ENCODE data around the gene TRIO. TPM values are rescaled to one million over a fixed set of nuclear protein-coding genes. Genes with fewer than 3 reads are reported as not detected.

The TRIO gene
- total and polyA plus RNA-seq, 5 experiments from 2014 or later, result 0.69 to 8.3 (median 4.0) TPM; not detected in 1

DNA sequence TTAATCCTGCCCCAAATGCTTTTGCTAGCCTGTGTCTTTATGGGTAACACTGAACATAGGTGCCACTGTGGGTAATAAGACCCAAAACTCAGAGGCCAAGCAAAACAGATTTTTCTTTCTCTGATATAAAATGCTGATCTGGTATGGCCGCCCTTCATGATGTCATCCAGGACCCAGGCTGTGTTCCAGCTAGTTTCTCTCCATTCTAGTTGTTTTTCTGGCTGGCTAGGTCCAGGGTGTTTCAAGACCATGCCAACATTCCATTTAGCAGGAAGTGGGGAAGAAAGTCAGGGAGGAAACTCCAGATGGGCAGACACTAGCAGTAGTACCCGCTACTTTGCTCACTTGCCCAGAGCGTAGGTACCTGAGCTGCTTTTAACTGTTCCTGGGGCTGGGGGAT, 254.6 kb downstream of the TRIO start:
- peaks cover 0 to 9% (median 2%) of the 10 kb centered on the region in 9 donors for H3K9me3 Mint-ChIP-seq
- POLR2A ChIA-PET, result interaction anchor here (0.7 kb wide), 1 partner anchor 8 kb away, joined by 3 read pairs; no protein-coding TSS in a partner anchor

DNA sequence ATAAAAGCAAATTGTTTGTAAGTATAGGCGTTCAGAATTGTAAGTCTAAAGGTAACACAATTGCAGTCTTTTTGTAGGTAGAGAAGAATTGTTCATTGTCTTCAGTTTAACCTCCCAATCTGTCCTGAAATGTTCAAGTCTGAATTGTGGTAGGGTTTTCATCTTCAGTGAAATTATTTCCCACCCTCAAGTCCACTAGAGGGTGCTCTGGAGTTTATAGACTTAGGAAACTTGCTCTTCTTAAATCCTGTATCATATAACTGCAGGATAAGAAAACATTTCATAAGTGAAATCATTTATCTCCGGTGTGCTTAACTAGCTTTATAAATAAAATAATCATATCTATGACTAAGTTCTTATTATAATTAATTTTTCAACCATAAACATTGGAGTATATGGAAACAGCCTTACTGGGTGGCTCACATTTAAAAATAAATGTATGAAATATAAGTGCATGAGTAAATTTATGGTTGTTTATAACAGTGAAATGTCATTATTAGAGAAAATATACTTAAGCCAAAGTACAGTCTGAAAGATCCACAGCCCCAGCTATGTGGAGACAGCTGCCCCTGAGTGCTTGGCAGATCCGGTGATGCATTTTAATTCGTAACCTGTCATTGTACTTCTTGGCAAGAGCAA, 256.0 kb downstream of the TRIO start:
- H3K36me3 Mint-ChIP-seq, result no peaks in the 10 kb centered on the region
- POLR2A ChIA-PET, result interaction anchor here (1.7 to 2.9 kb wide), 2 partner anchors 13 to 183 kb away, joined by 8 to 12 read pairs; partner anchors contain the start of gene OTULINL
- no peak overlapping the region for H3K27ac Mint-ChIP-seq
- peaks cover 0 to 14% (median 2%) of the 10 kb centered on the region in 9 donors for H3K9me3 Mint-ChIP-seq
- DNase-seq, result peak in 5 of 10 donors; percentile 24 to 67 (median 63)
- H3K4me3 Mint-ChIP-seq, result no peak overlapping the region
- peak; percentile 60 to 61 for ATAC-seq
- H3K4me1 Mint-ChIP-seq, result peaks cover 10 to 36% (median 21%) of the 10 kb centered on the region in 4 donors
- no peaks in the 10 kb centered on the region for H3K27me3 Mint-ChIP-seq

More for the DNA sequence above, 254.6 kb downstream of the TRIO start:
- no peak for DNase-seq
- ATAC-seq, result no peak
- no peaks in the 10 kb centered on the region for H3K36me3 Mint-ChIP-seq
- peaks cover 10 to 33% (median 20%) of the 10 kb centered on the region in 4 donors for H3K4me1 Mint-ChIP-seq
- no peaks in the 10 kb centered on the region for H3K27me3 Mint-ChIP-seq
- H3K4me3 Mint-ChIP-seq, result no peak overlapping the region
- peak overlapping the region in 1 of 10 donors; percentile 49 for H3K27ac Mint-ChIP-seq

DNA sequence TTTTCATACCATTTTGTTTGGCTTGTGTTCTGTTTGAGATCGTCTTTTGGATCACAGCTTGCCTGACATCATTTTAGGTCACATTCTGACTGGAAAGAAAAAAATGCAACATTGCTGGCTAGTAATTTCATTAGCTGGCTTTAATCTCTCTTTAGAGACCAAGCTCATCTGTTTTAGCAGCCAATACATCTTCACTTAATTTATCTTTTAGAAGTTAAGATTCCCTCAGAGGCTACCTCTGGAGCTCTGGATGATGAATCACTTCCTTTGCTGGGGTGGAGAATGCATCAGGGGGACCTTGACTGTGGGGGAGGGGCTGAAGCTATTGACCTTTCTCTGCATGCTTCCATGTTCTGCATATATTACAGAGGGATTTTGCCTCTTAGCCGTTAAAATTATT, 256.9 kb downstream of the TRIO start:
- ATAC-seq, result no peak
- no peak overlapping the region for H3K27ac Mint-ChIP-seq
- DNase-seq, result no peak
- H3K4me3 Mint-ChIP-seq, result no peak overlapping the region
- no peaks in the 10 kb centered on the region for H3K27me3 Mint-ChIP-seq
- H3K9me3 Mint-ChIP-seq, result peaks cover 0 to 14% (median 3%) of the 10 kb centered on the region in 9 donors
- POLR2A ChIA-PET, result interaction anchor here (1.7 to 2.9 kb wide), 2 partner anchors 12 to 182 kb away, joined by 8 to 12 read pairs; partner anchors contain the start of gene OTULINL
- H3K4me1 Mint-ChIP-seq, result peaks cover 12 to 36% (median 22%) of the 10 kb centered on the region in 4 donors
- H3K36me3 Mint-ChIP-seq, result no peaks in the 10 kb centered on the region

DNA sequence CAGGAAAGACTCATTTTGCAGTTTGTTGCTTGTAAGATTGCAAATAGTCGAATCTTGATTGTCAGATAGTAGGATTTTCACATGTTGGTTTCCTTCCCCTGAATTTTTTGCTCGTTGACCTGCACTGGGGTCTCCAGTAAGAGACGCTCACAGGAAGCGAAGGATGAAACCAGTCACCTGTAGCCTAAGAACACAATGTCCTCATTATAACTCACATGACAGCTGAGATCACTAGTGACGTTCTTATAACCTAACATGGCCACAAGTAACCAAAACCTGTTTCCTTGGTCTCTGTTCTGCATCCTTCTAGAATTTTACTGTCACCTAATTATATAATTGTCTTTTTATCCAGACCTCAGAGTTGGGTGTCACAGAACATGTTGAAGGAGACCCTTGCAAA, 257.5 kb downstream of the TRIO start:
- no peak for DNase-seq

DNA sequence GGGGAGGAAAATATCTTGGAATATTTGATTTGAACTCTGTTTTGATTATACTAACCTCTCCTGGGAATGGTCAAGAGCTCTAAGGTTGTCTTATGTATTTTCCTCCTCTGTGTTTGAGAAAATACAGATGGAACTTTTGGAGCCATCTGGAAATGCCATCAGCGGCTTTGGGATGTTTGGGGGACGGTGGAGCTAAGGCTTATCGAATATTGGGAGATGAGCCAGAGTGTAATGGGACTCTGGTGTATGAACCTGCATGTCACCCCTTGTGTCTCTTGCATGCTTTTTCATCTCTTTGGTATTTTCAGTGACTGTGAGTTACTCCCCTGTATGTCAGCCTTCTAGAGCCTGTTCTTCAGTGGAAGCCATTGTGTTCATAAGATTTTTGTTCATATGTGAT, 258.5 kb downstream of the TRIO start:
- H3K27me3 Mint-ChIP-seq, result no peaks in the 10 kb centered on the region
- no peaks in the 10 kb centered on the region for H3K36me3 Mint-ChIP-seq
- peaks cover 12 to 36% (median 22%) of the 10 kb centered on the region in 4 donors for H3K4me1 Mint-ChIP-seq
- peaks cover 0 to 14% (median 3%) of the 10 kb centered on the region in 9 donors for H3K9me3 Mint-ChIP-seq
- peak overlapping the region in 4 of 10 donors; percentile 16 to 75 (median 50) for H3K27ac Mint-ChIP-seq
- ATAC-seq (no peak), DNase-seq (no peak)
- H3K4me3 Mint-ChIP-seq, result peak overlapping the region in 1 of 10 donors; percentile 63
- POLR2A ChIA-PET, result interaction anchor here (0.7 to 2.9 kb wide), 4 partner anchors 11 to 273 kb away, joined by 3 to 12 read pairs (median 4); partner anchors contain the start of gene OTULINL

More for the DNA sequence above, 257.5 kb downstream of the TRIO start:
- Mint-ChIP-seq H3K9me3 (peaks cover 0 to 14% (median 3%) of the 10 kb centered on the region in 9 donors), H3K4me1 (peaks cover 12 to 36% (median 22%) of the 10 kb centered on the region in 4 donors), H3K27ac (peak overlapping the region in 1 of 10 donors; percentile 75), H3K4me3 (peak overlapping the region in 1 of 10 donors; percentile 47), H3K36me3 (no peaks in the 10 kb centered on the region), H3K27me3 (no peaks in the 10 kb centered on the region)
- ATAC-seq, result peak in 1 of 2 donors; percentile 40
- POLR2A ChIA-PET, result interaction anchor here (1.4 to 2.9 kb wide), 3 partner anchors 12 to 248 kb away, joined by 3 to 12 read pairs (median 8); partner anchors contain the start of gene OTULINL

DNA sequence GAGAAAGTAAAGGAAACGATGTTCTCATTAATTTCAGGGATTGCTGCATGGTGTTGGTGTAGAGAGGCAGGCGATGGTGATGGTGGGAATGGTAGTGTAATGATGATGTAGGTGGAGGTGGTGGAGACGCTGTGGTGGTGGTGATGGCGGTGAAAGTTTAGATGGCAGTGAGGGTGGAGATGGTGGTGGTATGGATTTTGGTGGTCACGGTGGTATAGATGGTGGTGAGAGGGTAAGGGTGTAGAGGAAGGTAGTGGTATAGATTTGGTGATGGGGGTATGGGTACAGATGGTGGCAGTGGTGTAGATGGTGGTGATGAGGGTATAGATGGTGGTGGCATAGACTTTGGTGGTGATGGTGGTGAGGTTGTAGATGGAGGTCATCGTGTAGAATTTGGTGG, 259.3 kb downstream of the TRIO start:
- H3K27ac Mint-ChIP-seq, result peak overlapping the region in 6 of 10 donors; percentile 16 to 89 (median 46)
- H3K36me3 Mint-ChIP-seq, result no peaks in the 10 kb centered on the region
- H3K9me3 Mint-ChIP-seq, result peaks cover 0 to 14% (median 3%) of the 10 kb centered on the region in 9 donors
- peak overlapping the region in 1 of 10 donors; percentile 44 for H3K4me3 Mint-ChIP-seq
- no peaks in the 10 kb centered on the region for H3K27me3 Mint-ChIP-seq
- ATAC-seq (no peak), DNase-seq (no peak)
- POLR2A ChIA-PET, result interaction anchor here (1.4 kb wide), 1 partner anchor 180 kb away, joined by 6 read pairs; the partner anchor contains the start of gene OTULINL
- H3K4me1 Mint-ChIP-seq, result peaks cover 12 to 36% (median 22%) of the 10 kb centered on the region in 4 donors

DNA sequence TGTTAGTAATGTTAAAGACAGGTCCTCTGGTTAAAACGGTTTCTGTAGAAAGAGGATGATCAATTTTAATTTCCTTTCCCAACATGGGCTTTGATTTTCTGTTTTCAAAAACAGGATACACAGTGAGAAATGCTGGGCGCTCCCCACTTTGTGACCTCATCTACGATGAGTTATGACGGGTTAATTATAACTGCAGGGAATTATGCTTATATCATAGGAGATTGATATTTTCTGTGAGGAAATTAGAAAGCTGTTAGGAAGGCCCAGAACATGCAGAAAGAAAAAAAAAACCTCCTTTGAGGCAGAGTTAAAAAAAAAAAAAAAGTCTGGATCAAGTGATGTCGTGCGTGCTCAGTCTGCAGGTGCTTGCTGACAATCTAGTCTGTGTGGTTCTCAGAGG, 261.6 kb downstream of the TRIO start:
- Mint-ChIP-seq H3K27ac (peak overlapping the region in 5 of 10 donors; percentile 19 to 61 (median 38)), H3K27me3 (no peaks in the 10 kb centered on the region), H3K4me1 (peaks cover 11 to 26% (median 19%) of the 10 kb centered on the region in 4 donors), H3K9me3 (peaks cover 0 to 14% (median 3%) of the 10 kb centered on the region in 9 donors), H3K36me3 (no peaks in the 10 kb centered on the region), H3K4me3 (no peak overlapping the region)
- ATAC-seq (no peak), DNase-seq (no peak)
- POLR2A ChIA-PET, result no interaction called here

DNA sequence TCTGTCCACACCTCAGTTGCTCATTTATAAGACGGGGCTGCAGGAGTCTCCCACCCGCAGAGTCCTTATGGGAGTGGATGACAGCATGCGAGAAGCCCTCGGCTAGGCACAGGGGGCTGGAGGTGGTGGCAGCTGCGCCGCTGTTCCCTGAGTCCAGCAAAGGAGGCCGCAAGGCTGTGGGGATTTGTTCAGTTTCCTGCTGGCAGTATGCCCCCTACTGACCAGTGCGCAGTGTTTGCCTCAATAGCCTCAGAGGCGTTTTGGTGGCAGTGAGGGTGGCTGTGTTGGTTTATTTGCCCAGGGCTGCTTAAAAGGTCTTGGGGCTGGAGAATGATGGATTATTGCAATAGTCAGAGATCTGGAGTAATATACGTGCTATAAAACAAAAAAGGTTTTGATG, 262.1 kb downstream of the TRIO start:
- Mint-ChIP-seq H3K4me3 (no peak overlapping the region), H3K27ac (peak overlapping the region in 2 of 10 donors; percentile 38 to 52)

DNA sequence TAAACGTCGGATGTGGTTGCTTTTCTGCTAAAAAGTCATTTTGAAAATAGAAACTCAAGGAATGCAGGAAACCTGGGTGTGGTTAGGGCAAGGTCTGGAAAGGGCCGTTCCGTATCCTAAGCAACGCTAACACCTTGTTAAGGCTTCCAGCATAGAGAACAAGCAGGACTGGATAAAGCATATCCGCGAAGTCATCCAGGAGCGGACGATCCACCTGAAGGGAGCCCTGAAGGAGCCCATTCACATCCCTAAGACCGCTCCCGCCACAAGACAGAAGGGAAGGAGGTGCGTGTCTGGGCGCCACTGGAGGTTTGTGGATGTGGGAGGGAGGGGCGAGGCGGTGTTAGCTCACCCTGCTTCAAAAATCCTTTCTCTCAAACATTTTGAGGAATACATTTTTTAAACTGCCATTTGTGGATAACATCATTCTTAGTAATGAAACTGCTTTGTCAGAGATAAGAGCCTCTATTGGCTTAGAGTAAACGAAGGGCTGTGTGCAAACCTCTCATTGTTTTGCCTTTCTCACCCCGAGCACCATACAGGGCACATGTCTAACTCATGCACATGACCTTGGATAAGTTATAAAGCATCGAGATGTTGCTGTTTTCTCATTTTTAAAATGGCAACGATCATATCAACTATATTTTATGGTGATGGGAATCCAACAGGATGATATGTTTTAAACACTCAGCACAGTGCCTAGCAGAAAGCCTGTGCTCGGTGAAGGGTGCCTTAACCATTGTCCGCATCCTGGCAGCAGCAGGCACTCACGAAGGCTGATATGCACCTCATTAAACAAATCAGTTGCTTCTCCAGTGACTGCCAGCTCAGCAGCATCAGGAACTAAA, 262.8 kb downstream of the TRIO start:
- Mint-ChIP-seq H3K9me3 (peaks cover 0 to 14% (median 3%) of the 10 kb centered on the region in 9 donors), H3K27ac (no peak overlapping the region), H3K4me3 (no peak overlapping the region), H3K36me3 (no peaks in the 10 kb centered on the region), H3K27me3 (no peaks in the 10 kb centered on the region), H3K4me1 (peaks cover 9 to 20% (median 16%) of the 10 kb centered on the region in 4 donors)
- DNase-seq, result no peak
- no peak for ATAC-seq
- POLR2A ChIA-PET, result no interaction called here

More for the DNA sequence above, 262.1 kb downstream of the TRIO start:
- POLR2A ChIA-PET, result no interaction called here
- ATAC-seq (no peak), DNase-seq (no peak)
- Mint-ChIP-seq H3K4me1 (peaks cover 9 to 24% (median 19%) of the 10 kb centered on the region in 4 donors), H3K9me3 (peaks cover 0 to 14% (median 3%) of the 10 kb centered on the region in 9 donors), H3K27me3 (no peaks in the 10 kb centered on the region), H3K36me3 (no peaks in the 10 kb centered on the region)

DNA sequence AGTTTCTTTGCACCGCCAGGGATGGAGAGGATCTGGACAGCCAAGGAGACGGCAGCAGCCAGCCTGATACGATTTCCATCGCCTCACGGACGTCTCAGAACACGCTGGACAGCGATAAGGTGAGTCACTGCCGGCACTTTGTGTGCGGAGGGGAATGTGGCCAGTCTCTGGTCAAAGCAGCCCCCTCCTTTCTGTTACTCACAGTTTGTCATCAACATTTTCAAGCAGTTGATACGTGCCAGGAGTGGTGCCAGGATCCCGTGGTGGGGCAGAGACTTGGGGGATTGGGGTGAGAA, 263.4 kb downstream of the TRIO start:
- POLR2A ChIA-PET, result no interaction called here
- peaks cover 3 to 14% (median 10%) of the 10 kb centered on the region in 4 donors for H3K4me1 Mint-ChIP-seq
- H3K4me3 Mint-ChIP-seq, result no peak overlapping the region
- no peak for DNase-seq
- no peak for ATAC-seq
- H3K36me3 Mint-ChIP-seq, result no peaks in the 10 kb centered on the region
- no peak overlapping the region for H3K27ac Mint-ChIP-seq
- peaks cover 0 to 14% (median 3%) of the 10 kb centered on the region in 9 donors for H3K9me3 Mint-ChIP-seq
- H3K27me3 Mint-ChIP-seq, result no peaks in the 10 kb centered on the region

DNA sequence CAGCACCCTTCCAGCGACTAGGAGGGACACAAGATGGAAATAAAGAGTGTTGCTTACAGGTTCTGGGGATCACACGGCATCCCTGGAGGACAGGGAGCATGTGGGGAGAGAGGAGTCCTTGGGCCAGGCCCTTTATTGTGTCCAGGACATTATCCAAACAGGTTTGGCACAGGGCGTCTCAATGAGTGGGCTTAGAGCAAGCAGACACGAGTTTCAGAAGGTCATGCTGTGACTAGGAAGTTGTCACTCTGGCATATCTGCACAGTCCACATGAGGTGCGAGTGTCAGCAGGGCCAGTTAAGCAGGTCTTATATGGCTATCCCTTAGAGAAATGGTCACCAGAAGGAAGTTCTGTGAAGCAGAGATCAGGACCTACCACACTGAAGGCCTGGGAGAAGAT, 263.9 kb downstream of the TRIO start:
- no peaks in the 10 kb centered on the region for H3K27me3 Mint-ChIP-seq
- H3K27ac Mint-ChIP-seq, result peak overlapping the region in 5 of 10 donors; percentile 16 to 56 (median 38)
- no peak overlapping the region for H3K4me3 Mint-ChIP-seq
- no peak for ATAC-seq
- no peaks in the 10 kb centered on the region for H3K36me3 Mint-ChIP-seq
- POLR2A ChIA-PET, result no interaction called here
- H3K4me1 Mint-ChIP-seq, result peaks cover 2 to 13% (median 8%) of the 10 kb centered on the region in 4 donors
- H3K9me3 Mint-ChIP-seq, result peaks cover 0 to 11% (median 3%) of the 10 kb centered on the region in 9 donors
- no peak for DNase-seq

DNA sequence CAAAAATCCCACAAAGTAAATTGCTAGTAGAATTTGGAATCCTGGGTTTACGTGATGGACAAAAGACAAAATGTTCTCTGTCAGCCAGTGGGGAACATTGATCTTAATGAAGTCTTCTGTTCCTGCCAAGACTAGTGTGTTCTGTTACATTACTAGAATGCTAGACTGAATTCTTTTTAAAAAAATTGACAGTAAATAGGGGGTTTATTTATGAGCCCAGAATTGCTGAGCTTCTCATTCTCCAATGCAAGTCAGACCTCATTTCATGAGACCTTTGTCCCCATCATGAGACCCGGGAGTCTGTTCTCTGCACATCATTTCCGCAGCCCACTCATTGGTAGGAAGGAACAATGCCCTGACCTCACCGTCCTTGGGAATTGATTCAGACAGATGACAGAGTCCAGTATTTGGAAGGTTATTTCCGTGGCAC, 264.6 kb downstream of the TRIO start:
- no peak for ATAC-seq
- POLR2A ChIA-PET, result no interaction called here
- Mint-ChIP-seq H3K36me3 (no peaks in the 10 kb centered on the region), H3K9me3 (peaks cover 0 to 4% (median under 1%) of the 10 kb centered on the region in 9 donors), H3K27me3 (no peaks in the 10 kb centered on the region), H3K4me3 (no peak overlapping the region), H3K27ac (no peak overlapping the region), H3K4me1 (peaks cover under 1 to 14% (median 8%) of the 10 kb centered on the region in 4 donors)
- DNase-seq, result no peak
